ENCODE data around the gene AKT3. TPM values are rescaled to one million over a fixed set of nuclear protein-coding genes. Genes with fewer than 3 reads are reported as not detected.

AKT3 gene
- total RNA-seq, 1 donor from 2014 or later: 36.2 TPM

DNA sequence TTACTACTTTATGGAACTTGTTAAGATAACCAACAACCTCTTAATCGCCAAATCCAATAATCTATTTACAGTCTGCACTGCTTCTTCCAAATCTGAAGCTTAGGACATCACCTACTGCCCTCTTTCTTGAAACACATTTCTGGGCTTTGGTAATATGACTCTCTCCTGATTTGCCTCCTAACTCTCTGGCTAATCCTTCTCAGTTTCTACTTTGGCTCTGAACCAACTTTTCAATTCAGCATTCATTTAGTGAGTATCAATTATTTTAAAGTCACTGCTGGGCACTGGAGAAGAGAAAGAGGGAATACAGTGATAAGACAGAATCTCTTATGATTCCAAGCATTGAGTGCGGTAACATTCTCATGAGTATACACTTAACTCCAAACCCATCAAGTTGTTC, 275.0 kb downstream of the AKT3 start:
- H4K20me1 ChIP-seq (ENCODE audit: low read depth): no peaks in the 10 kb centered on the region
- Mint-ChIP-seq H3K9me3 (peaks cover 15% of the 10 kb centered on the region), H3K36me3 (peaks cover 18% of the 10 kb centered on the region), H3K4me1 (no peaks in the 10 kb centered on the region), H3K27ac (no peak overlapping the region), H3K27me3 (ENCODE audit: insufficient read depth, low read depth) (no peaks in the 10 kb centered on the region), H3K4me3 (no peak overlapping the region)
- H3K79me2 ChIP-seq (ENCODE audit: low read depth): no peaks in the 10 kb centered on the region
- no peak overlapping the region for H2AFZ ChIP-seq (replicated peaks)
- no peaks in the 10 kb centered on the region for H3F3A ChIP-seq (ENCODE audit: low read depth)
- H3K9ac ChIP-seq: no peak overlapping the region
- no peaks in the 10 kb centered on the region for H3K36me3 ChIP-seq
- H3K27me3 ChIP-seq: no peaks in the 10 kb centered on the region
- H3K4me2 ChIP-seq: no peak overlapping the region
- H3K9me3 ChIP-seq (ENCODE audit: low read depth): no peaks in the 10 kb centered on the region
- H3K27ac ChIP-seq: no peak overlapping the region
- H3K4me3 ChIP-seq: no peak overlapping the region
- no peaks in the 10 kb centered on the region for H3K4me1 ChIP-seq
- DNase-seq (ENCODE audit: low spot score): no peak
- TF ChIP-seq, protein P1, sequence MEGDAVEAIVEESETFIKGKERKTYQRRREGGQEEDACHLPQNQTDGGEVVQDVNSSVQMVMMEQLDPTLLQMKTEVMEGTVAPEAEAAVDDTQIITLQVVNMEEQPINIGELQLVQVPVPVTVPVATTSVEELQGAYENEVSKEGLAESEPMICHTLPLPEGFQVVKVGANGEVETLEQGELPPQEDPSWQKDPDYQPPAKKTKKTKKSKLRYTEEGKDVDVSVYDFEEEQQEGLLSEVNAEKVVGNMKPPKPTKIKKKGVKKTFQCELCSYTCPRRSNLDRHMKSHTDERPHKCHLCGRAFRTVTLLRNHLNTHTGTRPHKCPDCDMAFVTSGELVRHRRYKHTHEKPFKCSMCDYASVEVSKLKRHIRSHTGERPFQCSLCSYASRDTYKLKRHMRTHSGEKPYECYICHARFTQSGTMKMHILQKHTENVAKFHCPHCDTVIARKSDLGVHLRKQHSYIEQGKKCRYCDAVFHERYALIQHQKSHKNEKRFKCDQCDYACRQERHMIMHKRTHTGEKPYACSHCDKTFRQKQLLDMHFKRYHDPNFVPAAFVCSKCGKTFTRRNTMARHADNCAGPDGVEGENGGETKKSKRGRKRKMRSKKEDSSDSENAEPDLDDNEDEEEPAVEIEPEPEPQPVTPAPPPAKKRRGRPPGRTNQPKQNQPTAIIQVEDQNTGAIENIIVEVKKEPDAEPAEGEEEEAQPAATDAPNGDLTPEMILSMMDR (IDR thresholded peaks at IDR 0.05): no peak
- TF ChIP-seq EZH2 (IDR thresholded peaks at IDR 0.05) (no peak), EZH2phosphoT487 (IDR thresholded peaks at IDR 0.05) (no peak)

DNA sequence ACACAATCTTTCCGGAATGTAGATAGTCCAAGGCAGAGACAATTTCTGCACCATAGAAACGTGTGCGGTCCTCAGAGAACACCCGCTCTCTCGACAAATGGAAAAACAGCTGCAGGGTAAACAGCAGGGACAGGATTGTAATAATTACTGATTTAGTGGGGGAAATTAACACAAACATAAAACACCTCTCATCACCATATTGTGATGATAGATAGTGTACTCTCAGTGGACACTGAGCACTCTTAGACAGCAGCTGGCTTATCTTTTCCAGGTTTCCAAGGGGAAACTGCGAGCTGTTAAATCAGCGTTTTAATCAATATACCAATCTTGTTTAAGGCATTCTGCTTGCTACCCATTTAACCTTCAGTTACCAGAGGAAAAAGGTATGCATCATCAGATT, 277.1 kb downstream of the AKT3 start:
- Histone ChIP-seq H3K4me3 (no peak overlapping the region), H3K79me2 (ENCODE audit: low read depth) (no peaks in the 10 kb centered on the region), H3K36me3 (no peaks in the 10 kb centered on the region), H3K27ac (no peak overlapping the region), H3K4me2 (no peak overlapping the region), H3K27me3 (no peaks in the 10 kb centered on the region), H3K4me1 (no peaks in the 10 kb centered on the region), H3K9ac (no peak overlapping the region), H4K20me1 (ENCODE audit: low read depth) (no peaks in the 10 kb centered on the region), H3K9me3 (ENCODE audit: low read depth) (no peaks in the 10 kb centered on the region), H2AFZ (replicated peaks) (no peak overlapping the region), H3F3A (ENCODE audit: low read depth) (no peaks in the 10 kb centered on the region)
- no peak for TF ChIP-seq EZH2phosphoT487 (IDR thresholded peaks at IDR 0.05)
- TF ChIP-seq, protein P1 (IDR thresholded peaks at IDR 0.05): no peak
- no peak for TF ChIP-seq EZH2 (IDR thresholded peaks at IDR 0.05)
- Mint-ChIP-seq H3K27ac (no peak overlapping the region), H3K4me1 (no peaks in the 10 kb centered on the region), H3K4me3 (no peak overlapping the region), H3K27me3 (ENCODE audit: insufficient read depth, low read depth) (no peaks in the 10 kb centered on the region), H3K9me3 (peaks cover 13% of the 10 kb centered on the region), H3K36me3 (peaks cover 15% of the 10 kb centered on the region)
- DNase-seq (ENCODE audit: low spot score): no peak

DNA sequence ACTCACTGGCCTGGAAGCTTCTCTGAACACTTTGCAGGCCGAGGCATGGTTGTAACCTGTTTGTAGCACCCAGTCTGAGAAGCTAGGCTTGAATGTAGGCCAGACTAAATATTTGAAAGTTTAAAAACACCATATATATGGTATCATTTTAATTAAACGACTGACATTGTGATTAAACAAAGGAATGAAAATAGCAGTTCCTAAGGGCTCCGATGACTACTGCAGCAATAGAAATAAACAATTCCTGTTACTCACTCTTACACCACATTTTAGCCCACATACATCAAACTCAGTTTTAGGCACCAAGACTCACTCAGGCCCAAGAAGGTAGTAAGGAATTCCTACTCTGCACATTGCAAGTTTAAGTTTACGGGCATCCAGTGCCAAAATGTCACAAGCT, 281.2 kb downstream of the AKT3 start:
- Histone ChIP-seq H3K4me1 (no peaks in the 10 kb centered on the region), H3K27ac (no peak overlapping the region), H3K4me3 (no peak overlapping the region), H4K20me1 (ENCODE audit: low read depth) (no peaks in the 10 kb centered on the region), H3K79me2 (ENCODE audit: low read depth) (no peaks in the 10 kb centered on the region), H3K27me3 (no peaks in the 10 kb centered on the region), H2AFZ (replicated peaks) (no peak overlapping the region), H3K4me2 (no peak overlapping the region), H3K9ac (no peak overlapping the region), H3F3A (ENCODE audit: low read depth) (no peaks in the 10 kb centered on the region), H3K9me3 (ENCODE audit: low read depth) (no peaks in the 10 kb centered on the region), H3K36me3 (no peaks in the 10 kb centered on the region)
- Mint-ChIP-seq H3K36me3 (peaks cover 3% of the 10 kb centered on the region), H3K4me3 (no peak overlapping the region), H3K9me3 (no peaks in the 10 kb centered on the region), H3K27ac (no peak overlapping the region), H3K27me3 (ENCODE audit: insufficient read depth, low read depth) (no peaks in the 10 kb centered on the region), H3K4me1 (no peaks in the 10 kb centered on the region)
- no peak for DNase-seq (ENCODE audit: low spot score)
- no peak for TF ChIP-seq EZH2 (IDR thresholded peaks at IDR 0.05)
- no peak for TF ChIP-seq EZH2phosphoT487 (IDR thresholded peaks at IDR 0.05)
- TF ChIP-seq, protein P1 (IDR thresholded peaks at IDR 0.05): no peak

Measured in neural progenitor cell (in vitro differentiated cells).